T-helper 2 cell (primary cell): ENCODE data around the gene NBEA.

Experiments used
- DNase-seq, 5 experiments: peaks; one replicate each; pipeline versions ENCODE4 v3.0.0 to v3.0.0-alpha.2; 2012 to 2022

NBEA gene

DNA sequence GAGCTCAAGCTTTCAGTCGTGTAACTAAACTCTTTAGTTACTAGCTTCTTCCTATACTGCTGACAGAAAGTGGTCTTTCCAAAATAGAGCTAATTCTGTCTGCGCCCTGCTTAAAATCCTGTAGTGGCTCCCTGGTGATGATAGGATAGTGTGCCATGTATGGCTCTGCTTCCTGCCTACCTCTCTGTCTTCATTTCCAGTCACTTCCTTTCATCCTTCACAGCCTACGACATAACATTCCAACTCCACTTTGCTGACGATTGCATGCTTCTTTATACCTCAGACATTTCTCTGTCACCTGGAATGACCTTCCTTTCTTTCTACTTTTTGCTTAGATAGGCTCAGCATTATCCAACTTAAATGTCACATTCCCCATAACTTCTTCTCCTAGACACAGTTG is 343.6 kb downstream of the NBEA start:
- DNase-seq: no peak

DNA sequence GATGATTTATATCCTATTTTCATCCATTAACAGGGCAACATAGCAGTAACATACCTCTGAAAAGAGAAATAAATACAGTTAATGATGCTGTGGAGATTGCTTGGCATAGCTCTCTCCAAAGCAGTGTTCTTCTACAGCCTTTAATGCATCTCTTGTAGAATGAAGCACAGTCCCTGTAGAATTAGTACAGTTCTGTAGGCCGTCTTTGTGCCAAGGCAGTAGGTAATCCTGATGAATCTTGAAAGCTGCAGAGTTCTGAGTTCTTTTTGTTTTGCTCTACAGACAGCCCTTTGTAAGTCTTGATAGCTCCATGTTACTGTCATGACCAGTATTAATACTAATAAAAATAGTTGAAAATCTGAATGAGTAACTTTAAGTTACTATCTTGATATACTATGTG is 350.3 kb downstream of the NBEA start:
- no peak for DNase-seq

DNA sequence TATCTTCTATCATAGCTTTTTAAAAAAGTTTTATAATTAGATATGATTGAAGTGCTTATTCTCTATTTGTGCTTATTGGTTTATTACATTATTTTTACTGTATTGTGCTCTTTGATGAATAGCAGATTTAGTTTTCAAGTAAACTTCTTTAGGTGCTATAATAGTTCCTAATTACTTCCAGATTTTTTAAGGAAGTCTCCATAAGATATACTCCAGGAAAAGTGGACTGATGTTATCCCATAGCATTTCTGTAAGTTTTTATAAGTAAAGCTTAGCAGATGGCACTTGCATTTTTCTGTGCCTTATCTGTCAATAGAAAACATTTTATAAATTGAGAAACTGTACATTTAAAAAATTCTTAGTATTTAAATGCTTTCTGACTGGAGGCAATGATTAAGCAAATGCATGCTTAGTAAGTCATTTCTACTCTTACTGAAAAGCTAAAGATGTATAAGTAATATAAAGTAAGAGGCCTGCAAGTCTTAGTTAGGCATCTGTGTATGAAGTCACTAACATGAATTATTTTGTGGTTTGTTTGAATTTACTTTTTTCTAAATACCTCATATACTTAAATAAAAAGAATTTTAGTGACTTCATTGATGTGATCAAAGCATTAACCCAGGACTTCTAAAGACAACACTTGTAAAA is 351.6 kb downstream of the NBEA start:
- no peak for DNase-seq

DNA sequence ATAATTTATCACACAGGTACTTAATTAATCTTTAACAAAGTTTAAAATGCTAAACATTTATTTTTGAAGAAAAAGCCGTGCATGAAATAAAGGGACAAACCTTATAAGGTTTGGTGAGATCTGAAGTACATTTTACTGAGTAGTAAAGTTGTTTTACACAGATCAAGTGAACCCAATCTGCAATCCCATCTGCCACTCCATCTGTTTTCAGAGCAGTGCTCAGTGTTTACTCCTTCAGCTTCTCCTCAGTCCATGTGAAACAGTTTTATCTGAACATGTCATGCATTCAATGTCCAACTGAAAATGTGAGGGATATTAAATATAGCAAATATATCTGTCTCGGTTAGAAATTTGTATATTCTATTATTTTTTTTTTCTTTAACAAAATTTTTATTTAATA is 367.6 kb downstream of the NBEA start:
- no peak for DNase-seq

DNA sequence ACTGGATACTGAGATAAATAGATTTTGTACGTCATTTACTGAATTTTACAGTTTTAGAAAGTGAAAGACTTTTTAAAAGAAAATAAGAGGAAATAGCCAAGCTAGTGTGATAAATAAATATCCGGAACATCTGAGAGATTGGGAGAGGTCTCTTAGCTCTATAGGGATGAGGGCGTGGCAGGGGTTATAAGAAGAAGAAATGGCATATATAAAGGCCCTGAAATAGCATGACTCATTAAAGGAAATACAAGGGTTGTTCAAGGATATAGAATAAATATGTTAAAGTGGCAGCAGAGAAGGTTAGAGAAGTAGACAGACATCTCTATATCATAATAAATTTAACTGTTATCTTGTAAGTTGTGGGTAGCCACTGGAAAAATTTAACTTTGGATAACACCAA is 390.1 kb downstream of the NBEA start:
- no peak for DNase-seq

DNA sequence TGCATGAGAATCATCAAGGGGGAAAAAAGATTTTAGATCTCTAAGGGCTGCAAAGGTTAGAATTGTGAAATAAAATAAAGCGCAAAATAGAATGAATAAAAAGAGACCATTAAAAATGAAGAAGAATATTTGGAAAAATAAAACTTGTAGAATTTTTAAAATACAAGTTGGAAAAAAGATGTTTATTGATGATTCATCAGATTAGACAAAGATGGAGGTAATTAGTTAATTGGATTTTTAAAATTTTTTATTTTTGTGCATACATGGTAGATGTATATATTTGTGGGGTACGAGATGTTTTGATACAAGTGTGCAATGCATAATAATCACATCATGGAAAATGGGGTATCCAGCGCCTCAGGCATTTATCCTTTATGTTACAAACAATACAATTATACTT is 391.1 kb downstream of the NBEA start:
- DNase-seq: no peak

DNA sequence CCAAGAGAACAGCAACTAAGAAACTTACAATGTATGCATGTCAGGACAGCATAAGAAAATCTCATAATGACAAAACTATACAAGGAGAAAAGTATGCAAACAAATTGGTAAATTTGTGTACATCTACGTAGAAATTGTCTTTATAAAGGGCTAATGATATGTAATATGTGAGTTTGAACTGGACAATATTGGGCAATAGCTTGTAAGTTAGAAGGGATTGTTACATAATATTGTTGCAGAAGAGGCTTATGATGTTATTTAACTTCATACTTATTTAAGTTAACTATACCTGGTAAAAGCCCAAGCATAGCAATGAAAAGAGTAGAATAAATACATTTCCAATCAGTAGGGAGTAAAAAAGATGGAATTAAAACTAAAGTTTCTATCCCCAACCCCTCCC is 400.4 kb downstream of the NBEA start:
- no peak for DNase-seq

DNA sequence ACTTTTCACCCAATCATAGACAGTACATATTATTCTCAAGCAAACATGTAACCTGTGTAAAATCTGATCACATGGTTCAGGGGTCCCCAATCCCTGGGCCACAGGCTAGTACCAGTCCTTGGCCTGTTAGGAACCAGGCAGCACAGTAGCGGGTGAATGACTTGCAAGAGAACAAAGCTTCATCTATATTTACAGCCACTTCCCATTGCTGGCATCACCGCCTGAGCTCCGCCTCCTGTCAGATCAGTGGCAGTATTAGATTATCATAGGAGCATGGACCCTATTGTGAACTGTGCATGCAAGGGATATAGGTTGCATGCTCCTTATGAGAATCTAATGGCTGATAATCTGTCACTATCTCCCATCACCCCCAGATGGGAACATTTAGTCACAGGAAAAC is 401.3 kb downstream of the NBEA start:
- DNase-seq: no peak

DNA sequence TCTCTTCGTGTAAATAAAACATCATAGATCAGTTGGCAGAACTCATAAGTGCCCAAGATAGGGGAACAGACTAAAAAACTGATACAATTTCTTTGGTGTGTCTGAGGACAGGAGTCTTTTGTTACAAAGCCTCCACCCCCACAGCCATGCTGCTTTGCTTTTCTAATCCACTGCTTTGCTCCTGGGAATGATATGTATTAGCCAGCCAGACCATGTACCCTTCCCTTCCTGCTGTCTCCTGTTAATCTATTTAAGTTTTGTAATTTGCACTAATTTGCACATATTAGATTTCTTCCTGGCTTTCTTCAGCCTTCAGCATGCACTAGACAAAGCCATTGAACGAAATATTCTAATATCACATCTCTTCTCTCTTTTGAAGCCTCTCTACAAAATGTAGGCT is 403.9 kb downstream of the NBEA start:
- DNase-seq: no peak

DNA sequence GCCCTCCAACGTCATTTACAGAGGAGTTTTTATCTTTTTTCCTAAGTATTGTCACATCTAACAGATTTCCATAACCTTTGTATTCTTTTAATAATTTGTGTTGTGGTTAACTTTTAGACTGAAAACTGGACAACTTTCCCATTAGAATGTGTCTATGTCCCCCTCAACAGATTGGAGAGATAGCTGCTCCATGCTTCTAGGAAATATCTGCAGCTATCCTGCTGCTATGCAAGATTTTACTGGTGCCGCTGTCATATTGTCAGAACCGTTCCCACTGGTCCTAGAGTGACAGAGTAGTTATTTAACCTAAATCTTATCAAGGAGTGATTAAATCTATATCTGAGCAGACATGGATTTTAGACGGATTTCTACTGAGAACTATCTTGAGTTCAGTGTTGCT is 404.4 kb downstream of the NBEA start:
- DNase-seq: no peak

DNA sequence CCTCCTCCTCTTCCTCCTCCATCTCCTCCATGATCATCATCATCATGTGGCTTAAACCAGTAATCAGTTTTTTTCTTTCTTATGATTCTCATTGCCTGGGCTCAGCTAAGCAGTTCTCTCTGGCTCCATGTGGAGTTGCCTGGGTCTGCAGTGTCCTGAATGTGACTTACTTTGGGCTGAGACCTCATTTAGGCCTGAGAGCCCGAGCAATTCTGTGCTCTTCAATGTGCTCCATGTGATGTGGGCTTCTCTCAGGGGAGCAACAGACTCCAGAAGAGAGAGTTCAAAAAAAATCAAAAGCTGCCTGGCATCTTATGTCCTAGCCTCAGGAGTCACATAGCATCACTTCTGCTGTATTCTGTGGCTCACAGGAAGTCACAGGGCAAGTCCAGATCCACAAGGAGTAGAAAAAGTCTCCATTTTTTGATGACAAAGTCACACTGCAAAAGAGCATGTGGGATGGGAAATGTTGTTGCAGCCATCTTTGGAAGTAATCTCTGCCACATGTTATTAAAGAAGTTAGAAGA is 405.7 kb downstream of the NBEA start:
- DNase-seq: no peak

DNA sequence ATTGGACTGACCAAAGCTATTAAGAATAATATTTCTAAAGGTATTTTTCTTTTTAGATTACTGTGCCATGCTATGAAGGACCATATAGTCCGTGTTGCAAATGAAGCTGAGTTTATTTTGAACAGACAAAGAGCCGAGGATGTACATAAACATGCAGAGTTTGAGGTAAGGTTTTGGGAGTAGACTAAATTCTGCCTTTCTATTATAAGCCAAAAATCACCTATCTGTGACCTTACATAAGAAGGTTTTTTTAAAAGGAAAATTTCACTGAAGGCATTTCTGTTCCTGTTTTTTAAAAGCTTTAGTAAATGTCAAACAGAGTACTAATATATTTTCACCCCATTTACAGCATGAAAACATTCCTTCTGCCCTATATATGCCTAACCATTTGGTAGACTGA is 407.0 kb downstream of the NBEA start:
- no peak for DNase-seq

DNA sequence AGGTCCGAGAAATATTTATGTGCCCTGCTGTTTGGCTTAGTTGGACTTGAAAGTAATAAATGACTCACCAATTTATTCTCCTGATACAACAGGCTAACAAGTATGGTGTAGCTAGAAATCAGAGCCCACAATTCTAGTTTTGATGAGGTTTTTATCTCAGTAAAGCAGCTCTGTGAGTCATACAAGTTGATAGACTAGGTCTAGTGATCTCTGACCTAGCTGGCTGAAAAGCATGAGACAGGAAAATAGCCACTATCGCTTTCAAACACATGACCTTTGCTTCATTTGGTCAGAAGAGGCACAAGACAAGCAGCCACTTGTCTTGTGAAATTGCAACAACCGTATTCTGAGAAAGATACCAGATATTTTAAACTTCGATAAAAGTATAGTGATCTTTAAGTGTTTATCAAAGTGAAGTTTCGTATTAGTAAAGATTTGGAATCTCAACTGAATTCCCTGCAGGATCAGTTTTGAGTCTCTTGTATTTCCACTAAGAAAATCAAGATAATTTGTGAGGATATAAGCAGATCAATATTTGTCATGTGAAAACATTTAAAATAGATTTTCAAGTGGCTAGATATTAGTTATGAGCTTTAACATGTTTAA is 407.7 kb downstream of the NBEA start:
- DNase-seq: no peak

DNA sequence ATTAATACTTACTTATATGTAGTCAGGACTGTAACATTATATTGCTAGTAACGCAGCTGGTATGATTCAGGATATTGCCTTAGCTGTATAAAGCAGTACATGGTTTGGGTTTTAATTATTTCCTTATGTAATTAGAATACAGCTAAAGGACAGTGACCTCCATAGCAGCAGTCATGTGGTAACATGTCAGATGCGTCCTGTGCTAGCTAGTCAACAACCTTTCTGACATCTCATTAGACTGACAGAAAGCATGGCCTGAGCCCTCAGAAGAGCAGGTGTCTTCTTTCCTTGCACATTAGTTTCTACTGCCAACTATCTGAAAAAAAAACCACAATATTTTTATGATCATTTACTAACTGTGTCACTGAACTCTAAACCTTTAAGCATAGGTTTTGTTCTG is 412.2 kb downstream of the NBEA start:
- no peak for DNase-seq

DNA sequence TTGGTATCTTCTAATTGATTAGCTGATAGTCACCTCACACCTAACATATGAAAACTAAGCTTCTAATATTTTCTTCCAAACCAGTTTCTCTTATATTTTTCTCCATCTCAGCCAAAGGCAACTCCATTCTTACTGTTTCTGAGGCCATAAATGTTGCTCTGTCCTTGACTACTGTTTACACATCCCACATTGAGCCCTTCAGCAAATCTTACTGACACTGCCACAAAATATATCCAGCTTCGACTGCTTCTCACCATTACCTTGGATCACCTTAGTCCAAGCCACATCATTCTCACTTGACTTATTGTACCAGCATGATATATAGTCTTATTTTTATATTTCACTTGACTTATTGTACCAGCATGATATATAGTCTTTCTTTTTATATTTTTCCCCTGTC is 412.8 kb downstream of the NBEA start:
- DNase-seq: no peak

DNA sequence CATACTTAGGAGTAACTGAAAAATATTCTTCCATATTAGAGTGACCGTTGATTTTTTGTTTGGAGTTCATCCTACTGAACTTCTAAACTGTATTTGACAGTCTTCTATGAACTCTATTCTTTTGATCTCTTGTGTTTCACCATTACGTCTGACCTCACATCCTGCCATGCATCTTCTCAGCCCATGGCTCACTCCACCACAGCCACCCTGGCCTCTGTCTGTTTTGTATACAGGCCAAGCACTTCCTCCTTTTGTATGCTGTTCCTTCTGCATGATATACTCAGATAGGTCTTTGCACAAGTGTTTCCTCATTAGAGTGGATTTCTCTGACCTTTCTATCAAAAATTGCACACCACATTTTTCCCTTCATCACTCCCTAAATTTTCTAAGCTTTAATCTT is 414.5 kb downstream of the NBEA start:
- no peak for DNase-seq

DNA sequence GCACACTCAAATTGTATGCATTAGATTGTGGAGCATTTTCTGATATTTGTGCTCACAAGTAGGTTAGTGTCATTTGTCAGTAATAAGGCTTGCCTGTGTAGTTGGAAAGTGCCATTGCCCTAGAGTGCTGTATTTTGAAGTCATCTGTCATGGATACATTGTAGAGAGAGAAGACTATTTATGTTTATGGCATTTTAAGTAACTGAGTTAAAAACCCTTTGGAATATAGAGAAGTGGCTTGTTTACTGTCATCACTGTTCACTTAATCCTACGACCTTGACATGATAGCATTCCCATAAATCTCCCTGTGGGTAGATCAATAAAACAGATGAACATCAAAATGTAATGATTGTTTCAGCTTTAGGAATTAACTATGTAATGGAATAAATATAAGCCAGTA is 423.8 kb downstream of the NBEA start:
- DNase-seq: no peak

DNA sequence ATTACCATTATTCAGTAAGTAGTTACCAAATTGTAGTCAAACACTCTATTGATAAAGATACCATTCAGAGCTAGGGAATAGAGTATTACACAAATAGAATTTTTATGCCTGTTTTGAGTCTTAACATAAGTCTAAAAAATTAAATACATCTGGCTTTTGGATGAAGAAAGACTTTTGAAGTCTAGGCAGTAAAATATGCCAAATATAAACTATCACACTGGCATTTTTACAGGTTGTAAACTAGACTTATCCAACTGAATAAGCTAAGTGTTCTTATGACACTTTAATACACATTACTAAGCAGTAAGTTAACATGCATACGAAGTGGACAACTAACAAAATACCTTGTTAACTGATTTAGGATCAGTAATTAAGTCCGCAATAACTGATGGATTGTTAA is 425.5 kb downstream of the NBEA start:
- DNase-seq: no peak

DNA sequence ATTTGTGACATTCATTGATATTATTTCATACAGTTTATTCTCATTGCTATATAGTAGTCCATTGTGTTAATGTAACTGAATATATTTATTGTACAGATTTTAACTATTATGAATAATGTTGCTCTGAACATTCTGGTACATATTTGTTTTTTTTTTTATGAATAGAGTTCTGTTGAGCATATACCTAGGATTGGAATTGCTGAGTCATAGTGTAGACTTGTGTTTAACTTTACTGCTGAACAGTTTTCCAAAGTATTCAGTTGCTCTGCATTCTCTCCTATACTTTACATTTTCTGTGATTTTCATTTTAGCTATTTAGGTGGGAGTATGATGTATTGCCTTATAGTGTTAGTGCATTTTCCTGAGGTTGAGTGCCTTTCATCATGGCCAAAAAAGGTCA is 436.9 kb downstream of the NBEA start:
- no peak for DNase-seq

DNA sequence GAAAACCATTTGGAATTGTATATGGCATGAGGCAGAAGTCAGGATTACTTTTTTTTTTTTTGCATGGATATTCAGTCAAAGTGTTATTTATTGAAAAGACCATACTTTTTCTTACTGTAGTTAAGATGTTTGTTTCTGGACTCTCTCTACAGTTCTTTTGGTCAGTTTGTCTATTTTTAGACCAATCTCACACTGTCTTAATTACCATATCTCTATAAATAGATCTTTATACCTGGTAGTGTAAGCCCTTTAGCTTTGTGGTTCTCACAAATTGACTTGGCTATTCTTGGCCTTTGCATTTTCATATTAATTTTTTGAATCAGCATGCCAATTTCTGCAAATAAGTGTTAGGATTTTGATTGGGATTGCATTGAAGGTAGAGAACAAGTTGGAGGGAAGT is 437.6 kb downstream of the NBEA start:
- DNase-seq: no peak

DNA sequence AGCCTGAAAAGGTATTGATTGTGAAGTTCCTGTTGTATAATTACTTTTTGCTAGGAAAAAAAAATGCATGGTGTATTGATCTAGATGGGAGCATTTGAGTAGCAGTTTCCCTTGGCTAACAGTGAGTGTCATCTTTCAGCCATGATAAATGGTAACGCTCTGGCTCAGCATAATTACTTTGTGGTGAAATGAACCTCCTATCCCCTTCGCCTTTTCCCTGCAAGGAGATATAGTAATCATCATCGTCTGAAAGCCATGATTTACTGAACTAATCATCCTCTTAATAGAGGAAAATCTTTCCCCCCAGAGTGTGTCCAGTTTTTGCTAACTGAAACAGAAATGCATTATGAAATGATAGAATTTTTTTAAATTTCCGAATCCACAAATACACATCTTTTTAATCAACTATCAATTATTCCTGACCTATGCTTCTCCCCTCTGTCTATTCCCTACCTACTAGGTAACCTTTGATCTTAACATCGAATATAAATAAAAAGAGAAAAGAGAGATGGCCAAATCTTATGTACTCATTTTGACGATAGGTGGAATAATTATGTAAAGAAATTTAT is 445.7 kb downstream of the NBEA start:
- DNase-seq: no peak

DNA sequence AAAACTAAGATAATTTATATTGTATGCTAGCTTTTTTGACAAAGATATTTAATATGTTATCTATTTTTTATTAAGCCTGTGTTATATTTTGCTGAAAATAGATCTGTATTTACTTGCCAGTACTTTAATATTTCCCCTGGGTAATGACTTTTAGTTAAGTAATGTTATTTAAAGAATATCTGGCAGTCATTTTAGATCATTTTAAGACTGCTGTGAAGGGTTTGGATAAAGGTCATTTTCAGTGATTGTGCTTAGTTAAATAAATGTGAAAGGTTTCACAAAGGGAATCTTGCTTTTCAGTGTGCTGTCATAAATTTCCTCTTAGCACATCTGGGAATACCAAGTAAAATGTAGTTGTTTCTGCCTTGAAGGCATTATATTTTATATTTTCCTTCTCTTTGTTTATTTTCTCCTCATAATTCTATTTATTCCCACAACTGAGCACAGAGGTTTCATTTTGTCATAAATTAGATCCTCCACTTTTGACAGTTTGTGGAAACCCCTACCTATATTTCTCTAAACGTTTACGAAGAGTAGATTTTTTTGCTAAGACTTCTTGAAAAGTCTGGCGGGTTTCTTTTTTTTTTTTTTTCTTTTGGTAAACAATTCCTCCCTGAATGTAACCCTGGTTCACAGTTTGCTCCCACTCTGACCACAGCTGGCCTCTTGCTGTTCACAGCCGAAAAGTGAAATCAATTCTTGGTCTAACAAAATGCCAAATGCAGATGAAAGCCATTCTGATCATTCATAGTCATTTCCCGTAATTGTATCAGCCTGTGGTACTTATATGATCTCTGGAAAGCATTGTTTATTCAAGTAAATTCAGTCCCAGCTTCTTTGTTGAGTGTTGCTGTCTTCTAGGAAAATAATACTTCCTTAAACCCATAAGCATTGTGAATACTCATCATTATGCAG is 446.6 kb downstream of the NBEA start:
- DNase-seq: no peak

DNA sequence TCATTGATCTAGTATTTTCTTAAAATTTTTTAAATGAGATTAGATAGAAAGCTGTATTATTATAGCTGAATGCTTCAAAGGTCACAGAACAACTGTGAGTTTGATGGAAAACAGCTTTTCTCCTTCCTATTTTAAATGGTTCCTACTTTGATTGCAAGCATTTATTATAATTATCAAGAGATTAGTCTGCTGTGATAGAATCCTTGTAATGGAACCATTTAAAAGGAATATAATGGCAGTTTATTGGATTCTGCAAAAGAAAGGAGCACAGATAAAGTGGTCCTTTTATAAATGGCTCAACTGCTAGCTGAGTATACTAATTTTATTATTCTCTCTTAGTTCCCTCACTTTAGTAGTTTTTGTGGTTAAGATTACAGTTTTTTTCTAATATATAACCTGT is 447.5 kb downstream of the NBEA start:
- DNase-seq: no peak

DNA sequence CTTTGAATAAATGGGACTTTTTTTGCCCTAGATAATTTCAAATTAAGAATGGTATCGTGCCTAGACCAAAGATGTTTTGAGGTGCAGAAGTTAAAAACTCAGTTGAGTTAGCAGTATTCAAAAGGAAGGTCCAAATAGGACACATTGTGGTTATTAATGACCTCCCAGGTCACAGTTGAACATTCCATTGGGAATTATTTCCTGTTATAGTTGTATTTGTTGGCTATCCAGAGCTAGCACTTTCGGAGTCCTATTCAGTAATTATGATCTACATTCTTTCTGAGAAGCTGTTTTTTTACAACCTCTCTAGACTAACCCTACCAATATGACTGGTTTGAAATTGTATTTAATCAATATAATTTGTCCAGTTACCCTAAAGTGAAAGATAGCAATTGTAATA is 450.7 kb downstream of the NBEA start:
- no peak for DNase-seq
